ENCODE data around the gene SPAM1.

- TF ChIP-seq POLR2A (IDR thresholded peaks at IDR 0.05; ENCODE audit: low read depth, low read length) (no peak), POLR2AphosphoS5 (IDR thresholded peaks at IDR 0.05; ENCODE audit: low read depth, low read length) (no peak), TAF1 (IDR thresholded peaks at IDR 0.05; ENCODE audit: low read depth, low read length) (no peak), POU2F2 (IDR thresholded peaks at IDR 0.05; ENCODE audit: low read depth, low read length) (no peak), SPI1 (IDR thresholded peaks at IDR 0.05; ENCODE audit: low read depth, low read length) (no peak), PAX5 (IDR thresholded peaks at IDR 0.05; ENCODE audit: insufficient read depth, low read length, severe bottlenecking) (no peak)
These were observed 41.9 kb downstream of the SPAM1 start for GRCh38 chr7:123966936-123967335.
